Forelimb muscle (tissue), 1 donor: ENCODE results near the gene APBB2. TPM values are rescaled to one million over a fixed set of nuclear protein-coding genes. Genes with fewer than 3 reads are reported as not detected.

Experiments
- polyA plus RNA-seq: library from polyadenylated mRNA; unstranded; fragments of 120-200 nt; gene quantifications from one replicate; pipeline ENCODE4 v1.2.1, GENCODE V29; 2013; ENCODE audit not compliant: insufficient read length

Gene APBB2
- polyA plus RNA-seq, 1 donor, result 33.9 TPM

Other genes starting within 250 kb of the APBB2 start
- 17.6 TPM for gene UCHL1, start 42.4 kb upstream of the APBB2 start, polyA plus RNA-seq